Nephron (organoid): ENCODE measurements around the gene CAMTA1.

Experiments
- H3K27ac Mint-ChIP-seq, 3 experiments: 2 replicates each; pipeline ENCODE4 v1.8.0; 2020; ENCODE audit warnings: mixed read lengths in 3 of 3, mild to moderate bottlenecking in 2 of 3, moderate library complexity in 1 of 3
- H3K27me3 Mint-ChIP-seq: 2 replicates; pipeline ENCODE4 v1.8.0; 2021; ENCODE audit warnings: low read depth, mild to moderate bottlenecking, moderate library complexity, mixed read lengths
- H3K36me3 Mint-ChIP-seq: 2 replicates; pipeline ENCODE4 v1.8.0; 2020; ENCODE audit warnings: low read depth, mixed read lengths
- H3K4me1 Mint-ChIP-seq: 2 replicates; pipeline ENCODE4 v1.8.0; 2020; ENCODE audit warnings: mixed read lengths
- H3K4me3 Mint-ChIP-seq, 3 experiments: 2 replicates each; pipeline ENCODE4 v1.8.0; 2020; ENCODE audit warnings: mild to moderate bottlenecking in 3 of 3, mixed read lengths in 3 of 3, moderate library complexity in 2 of 3
- H3K9me3 Mint-ChIP-seq: 2 replicates; pipeline ENCODE4 v1.8.0; 2020; ENCODE audit warnings: mixed read lengths
- CTCF ChIP-seq, 3 experiments: fragments of 200-600 bp; sonication (generic); IDR thresholded peaks; one replicate each; pipeline ENCODE4 v1.5.0; 2021; ENCODE audit warnings: antibody characterized with exemption in 3 of 3; ENCODE audit not compliant: unreplicated experiment in 3 of 3

CAMTA1 gene

GRCh38 chr1:7382971-7383370 lies 597.7 kb downstream of the CAMTA1 start:
- H3K4me1 Mint-ChIP-seq, result peaks cover 32% of the 10 kb centered on the region
- peaks cover 28% of the 10 kb centered on the region for H3K27me3 Mint-ChIP-seq
- H3K9me3 Mint-ChIP-seq, result peaks cover 3% of the 10 kb centered on the region
- H3K27ac Mint-ChIP-seq, result no peak overlapping the region
- no peak overlapping the region for H3K4me3 Mint-ChIP-seq
- TF ChIP-seq CTCF (IDR thresholded peaks at IDR 0.05; ENCODE audit: unreplicated experiment in 3 of 3), result no peak
- no peaks in the 10 kb centered on the region for H3K36me3 Mint-ChIP-seq

GRCh38 chr1:7383671-7384520 lies 598.6 kb downstream of the CAMTA1 start:
- no peak for TF ChIP-seq CTCF (IDR thresholded peaks at IDR 0.05; ENCODE audit: unreplicated experiment in 3 of 3)
- no peaks in the 10 kb centered on the region for H3K36me3 Mint-ChIP-seq
- H3K27ac Mint-ChIP-seq, result no peak overlapping the region
- peaks cover 29% of the 10 kb centered on the region for H3K27me3 Mint-ChIP-seq
- H3K4me1 Mint-ChIP-seq, result peaks cover 36% of the 10 kb centered on the region
- H3K4me3 Mint-ChIP-seq, result no peak overlapping the region
- H3K9me3 Mint-ChIP-seq, result peaks cover 3% of the 10 kb centered on the region

- no peak overlapping the region for H3K27ac Mint-ChIP-seq
- peaks cover 36% of the 10 kb centered on the region for H3K4me1 Mint-ChIP-seq
- peaks cover 3% of the 10 kb centered on the region for H3K9me3 Mint-ChIP-seq
- no peaks in the 10 kb centered on the region for H3K36me3 Mint-ChIP-seq
- H3K4me3 Mint-ChIP-seq, result no peak overlapping the region
- H3K27me3 Mint-ChIP-seq, result peaks cover 28% of the 10 kb centered on the region
- TF ChIP-seq CTCF (IDR thresholded peaks at IDR 0.05; ENCODE audit: unreplicated experiment in 3 of 3), result no peak
Measured at GRCh38 chr1:7384679-7385078, 599.4 kb downstream of the CAMTA1 start.

- H3K27ac Mint-ChIP-seq, result no peak overlapping the region
- no peaks in the 10 kb centered on the region for H3K36me3 Mint-ChIP-seq
- H3K4me3 Mint-ChIP-seq, result no peak overlapping the region
- TF ChIP-seq CTCF (IDR thresholded peaks at IDR 0.05; ENCODE audit: unreplicated experiment in 3 of 3), result no peak
- H3K27me3 Mint-ChIP-seq, result peaks cover 30% of the 10 kb centered on the region
- H3K9me3 Mint-ChIP-seq, result peaks cover 3% of the 10 kb centered on the region
- peaks cover 37% of the 10 kb centered on the region for H3K4me1 Mint-ChIP-seq
Measured at GRCh38 chr1:7385471-7386225, 600.4 kb downstream of the CAMTA1 start.

GRCh38 chr1:7386226-7387052 lies 601.2 kb downstream of the CAMTA1 start:
- peaks cover 37% of the 10 kb centered on the region for H3K4me1 Mint-ChIP-seq
- H3K27me3 Mint-ChIP-seq, result peaks cover 30% of the 10 kb centered on the region
- H3K27ac Mint-ChIP-seq, result peak overlapping the region in 1 of 3 experiments; percentile 45
- H3K36me3 Mint-ChIP-seq, result no peaks in the 10 kb centered on the region
- H3K9me3 Mint-ChIP-seq, result peaks cover 3% of the 10 kb centered on the region
- no peak for TF ChIP-seq CTCF (IDR thresholded peaks at IDR 0.05; ENCODE audit: unreplicated experiment in 3 of 3)
- no peak overlapping the region for H3K4me3 Mint-ChIP-seq
